PC-3 (cell line): ENCODE measurements around the gene DEUP1.

Experiments
- EZH2 ChIP-seq: fragments of 300-600 bp; sonication (generic); IDR thresholded peaks from one replicate; pipeline ENCODE4 v1.6.1; 2017; ENCODE audit warnings: antibody characterized with exemption, mild to moderate bottlenecking, low read length; ENCODE audit not compliant: unreplicated experiment
- EZH2phosphoT487 ChIP-seq: fragments of 300-600 bp; sonication (generic); IDR thresholded peaks from 2 replicates; pipeline ENCODE4 v1.6.1; 2018; ENCODE audit warnings: mild to moderate bottlenecking, antibody characterized with exemption, low read length, borderline replicate concordance
- TF ChIP-seq, protein P1 (sequence below): fragments of 300-600 bp; sonication (generic); conservative IDR thresholded peaks from 2 replicates; pipeline ENCODE4 v1.5.1; 2017; ENCODE audit warnings: antibody characterized with exemption, low read depth, mild to moderate bottlenecking, low read length

DNA sequence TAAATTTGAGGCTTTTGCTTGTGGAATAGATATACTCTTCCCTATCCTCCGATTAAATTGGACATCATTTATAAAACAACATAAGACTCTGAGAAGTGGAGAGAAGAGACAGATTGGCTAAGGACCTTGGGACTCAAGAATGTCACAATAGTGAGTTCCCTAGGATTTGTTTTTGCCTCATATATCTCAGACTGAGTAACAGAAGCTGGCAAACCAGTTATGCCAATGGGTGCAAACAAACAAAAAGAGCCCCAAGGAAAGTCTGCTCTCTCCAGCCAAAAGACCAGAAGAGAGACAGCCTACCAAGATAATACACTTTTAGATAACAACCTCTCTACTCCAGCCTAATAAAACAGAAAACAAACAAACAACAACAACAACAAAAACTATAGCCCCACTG lies 28.9 kb downstream of the DEUP1 start:
- TF ChIP-seq, protein P1, sequence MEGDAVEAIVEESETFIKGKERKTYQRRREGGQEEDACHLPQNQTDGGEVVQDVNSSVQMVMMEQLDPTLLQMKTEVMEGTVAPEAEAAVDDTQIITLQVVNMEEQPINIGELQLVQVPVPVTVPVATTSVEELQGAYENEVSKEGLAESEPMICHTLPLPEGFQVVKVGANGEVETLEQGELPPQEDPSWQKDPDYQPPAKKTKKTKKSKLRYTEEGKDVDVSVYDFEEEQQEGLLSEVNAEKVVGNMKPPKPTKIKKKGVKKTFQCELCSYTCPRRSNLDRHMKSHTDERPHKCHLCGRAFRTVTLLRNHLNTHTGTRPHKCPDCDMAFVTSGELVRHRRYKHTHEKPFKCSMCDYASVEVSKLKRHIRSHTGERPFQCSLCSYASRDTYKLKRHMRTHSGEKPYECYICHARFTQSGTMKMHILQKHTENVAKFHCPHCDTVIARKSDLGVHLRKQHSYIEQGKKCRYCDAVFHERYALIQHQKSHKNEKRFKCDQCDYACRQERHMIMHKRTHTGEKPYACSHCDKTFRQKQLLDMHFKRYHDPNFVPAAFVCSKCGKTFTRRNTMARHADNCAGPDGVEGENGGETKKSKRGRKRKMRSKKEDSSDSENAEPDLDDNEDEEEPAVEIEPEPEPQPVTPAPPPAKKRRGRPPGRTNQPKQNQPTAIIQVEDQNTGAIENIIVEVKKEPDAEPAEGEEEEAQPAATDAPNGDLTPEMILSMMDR, result no peak
- TF ChIP-seq EZH2 (no peak), EZH2phosphoT487 (no peak)
